Upper lobe of left lung (tissue), 4 donors: ENCODE data around the gene CEP55.

Source experiments
- POLR2A ChIP-seq, 4 donors: fragments of 450-650 bp; IDR thresholded peaks; one replicate each; pipeline ENCODE4 v1.5.1; 2016 to 2017; ENCODE audit warnings: antibody characterized with exemption in 4 of 4, mild to moderate bottlenecking in 2 of 4
- POLR2AphosphoS5 ChIP-seq, 2 donors: sonication (generic); formaldehyde crosslinking; IDR thresholded peaks; one replicate each; pipeline ENCODE4 v1.5.1; 2017; ENCODE audit warnings: antibody characterized with exemption in 2 of 2
- TF ChIP-seq, protein P1 (sequence below), 6 experiments: fragments of 450-650 bp in 4 of 6; fragments of 200-600 bp in 2 of 6; sonication (generic) in 2 of 6; IDR thresholded peaks; one replicate each; pipeline ENCODE4 v1.5.1; 2016 to 2019; ENCODE audit warnings: antibody characterized with exemption in 6 of 6

DNA sequence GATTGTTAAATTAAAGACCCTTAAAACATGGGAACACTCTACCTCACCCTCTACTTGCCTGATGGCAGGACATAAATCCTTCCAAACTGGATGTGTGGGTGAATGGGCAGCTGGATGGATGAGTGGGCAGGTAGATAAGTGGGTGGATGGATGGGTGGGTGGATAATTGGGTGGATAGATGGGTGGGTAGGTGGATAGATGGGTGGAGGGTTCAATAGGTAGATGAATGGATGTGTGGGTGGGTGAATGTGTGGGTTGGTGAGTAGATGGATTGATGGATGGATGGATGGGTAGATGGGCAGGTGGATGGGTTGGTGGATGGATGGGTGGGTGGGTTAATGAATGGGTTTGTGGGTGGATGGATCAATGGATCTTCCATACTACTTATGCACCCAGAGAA is 51.1 kb downstream of the CEP55 start:
- TF ChIP-seq, protein P1, sequence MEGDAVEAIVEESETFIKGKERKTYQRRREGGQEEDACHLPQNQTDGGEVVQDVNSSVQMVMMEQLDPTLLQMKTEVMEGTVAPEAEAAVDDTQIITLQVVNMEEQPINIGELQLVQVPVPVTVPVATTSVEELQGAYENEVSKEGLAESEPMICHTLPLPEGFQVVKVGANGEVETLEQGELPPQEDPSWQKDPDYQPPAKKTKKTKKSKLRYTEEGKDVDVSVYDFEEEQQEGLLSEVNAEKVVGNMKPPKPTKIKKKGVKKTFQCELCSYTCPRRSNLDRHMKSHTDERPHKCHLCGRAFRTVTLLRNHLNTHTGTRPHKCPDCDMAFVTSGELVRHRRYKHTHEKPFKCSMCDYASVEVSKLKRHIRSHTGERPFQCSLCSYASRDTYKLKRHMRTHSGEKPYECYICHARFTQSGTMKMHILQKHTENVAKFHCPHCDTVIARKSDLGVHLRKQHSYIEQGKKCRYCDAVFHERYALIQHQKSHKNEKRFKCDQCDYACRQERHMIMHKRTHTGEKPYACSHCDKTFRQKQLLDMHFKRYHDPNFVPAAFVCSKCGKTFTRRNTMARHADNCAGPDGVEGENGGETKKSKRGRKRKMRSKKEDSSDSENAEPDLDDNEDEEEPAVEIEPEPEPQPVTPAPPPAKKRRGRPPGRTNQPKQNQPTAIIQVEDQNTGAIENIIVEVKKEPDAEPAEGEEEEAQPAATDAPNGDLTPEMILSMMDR (IDR thresholded peaks at IDR 0.05) = no peak
- no peak for TF ChIP-seq POLR2A (IDR thresholded peaks at IDR 0.05)
- no peak for TF ChIP-seq POLR2AphosphoS5 (IDR thresholded peaks at IDR 0.05)
